Activated CD8-positive, alpha-beta memory T cell treated with anti-CD3 and anti-CD28 coated beads, Interleukin-2, amount 10 ng/mL, durations not matched to agents 7 days and 5 days (primary cell): ENCODE measurements around the gene GARNL3. TPM values are rescaled to one million over a fixed set of nuclear protein-coding genes. Genes with fewer than 3 reads are reported as not detected.

ENCODE experiments used
- ATAC-seq: fragments of 150-1000 bp; cut with Tn5 transposase; one replicate; pipeline ENCODE4 v1.10.0; 2021; ENCODE audit warnings: moderate library complexity
- CTCF ChIA-PET: fragments of 350-600 bp; sonication (Branson Sonifier 250); formaldehyde crosslinking; loops from one replicate; lab custom pipeline; 2021; ENCODE audit warnings: antibody characterized with exemption; lab: Charles Lee
- DNase-seq: peaks from one replicate; pipeline ENCODE4 v3.0.0-alpha.2; 2020
- H3K27ac Mint-ChIP-seq: one replicate; pipeline ENCODE4 v1.8.0; 2021; ENCODE audit warnings: mild to moderate bottlenecking, mixed read lengths
- H3K27me3 Mint-ChIP-seq: one replicate; pipeline ENCODE4 v1.8.0; 2021; ENCODE audit warnings: mixed read lengths
- H3K36me3 Mint-ChIP-seq: one replicate; pipeline ENCODE4 v1.8.0; 2021; ENCODE audit warnings: mild to moderate bottlenecking, mixed read lengths
- H3K4me1 Mint-ChIP-seq: one replicate; pipeline ENCODE4 v1.8.0; 2021; ENCODE audit warnings: mixed read lengths
- H3K4me3 Mint-ChIP-seq: one replicate; pipeline ENCODE4 v1.8.0; 2021; ENCODE audit warnings: mild to moderate bottlenecking, moderate library complexity, mixed read lengths
- H3K9me3 Mint-ChIP-seq: one replicate; pipeline ENCODE4 v1.8.0; 2022; ENCODE audit warnings: low read depth, mixed read lengths
- total RNA-seq, 2 experiments: library from RNA; stranded (reverse); gene quantifications; one replicate each; pipeline ENCODE4 v1.2.3, GENCODE V29; 2021

Gene GARNL3
- total RNA-seq, 2 experiments from 2014 or later = 4.0 to 4.3 TPM

- no peak for ATAC-seq
- Mint-ChIP-seq H3K27me3 (peaks cover 5% of the 10 kb centered on the region), H3K27ac (no peak overlapping the region), H3K4me1 (no peaks in the 10 kb centered on the region), H3K36me3 (no peaks in the 10 kb centered on the region), H3K9me3 (no peaks in the 10 kb centered on the region), H3K4me3 (no peak overlapping the region)
- CTCF ChIA-PET = no interaction called here
- DNase-seq = no peak
Measured at GRCh38 chr9:127269449-127269848, 4.9 kb downstream of the GARNL3 start.

GRCh38 chr9:127273326-127273725 lies 8.8 kb downstream of the GARNL3 start:
- Mint-ChIP-seq H3K4me3 (no peak overlapping the region), H3K4me1 (peaks cover 3% of the 10 kb centered on the region), H3K36me3 (no peaks in the 10 kb centered on the region), H3K27ac (no peak overlapping the region), H3K27me3 (peaks cover 12% of the 10 kb centered on the region), H3K9me3 (no peaks in the 10 kb centered on the region)
- CTCF ChIA-PET = interaction anchor here (0.8 to 1.5 kb wide), 3 partner anchors 9 to 18 kb away, joined by 3 read pairs; partner anchors contain the start of gene GARNL3
- DNase-seq (no peak), ATAC-seq (no peak)

DNA sequence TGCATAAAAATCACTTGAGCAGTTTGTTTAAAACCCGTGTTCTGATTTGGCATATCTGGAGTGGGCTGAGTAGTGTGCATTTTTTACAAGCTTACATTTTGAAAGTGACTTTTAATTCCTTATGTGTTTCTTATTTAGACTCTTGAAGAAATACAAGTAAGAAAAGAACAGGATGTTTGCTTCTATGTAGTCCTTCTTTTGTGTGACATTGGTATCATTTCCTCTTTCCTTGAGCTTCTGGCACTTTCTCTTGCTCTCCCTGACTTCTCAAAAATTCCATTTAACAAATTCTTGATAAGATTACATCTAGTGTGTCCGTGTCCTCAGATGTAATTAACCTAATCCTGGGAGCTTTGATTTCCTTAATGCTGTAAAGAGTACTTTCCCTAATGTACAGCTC lies 12.5 kb downstream of the GARNL3 start:
- DNase-seq (no peak), ATAC-seq (no peak)
- H3K4me3 Mint-ChIP-seq = no peak overlapping the region
- H3K27ac Mint-ChIP-seq = no peak overlapping the region
- H3K4me1 Mint-ChIP-seq = peaks cover 3% of the 10 kb centered on the region
- CTCF ChIA-PET = interaction anchor here (1.0 kb wide), 1 partner anchor 11 kb away, joined by 3 read pairs; no protein-coding TSS in a partner anchor
- no peaks in the 10 kb centered on the region for H3K9me3 Mint-ChIP-seq
- no peaks in the 10 kb centered on the region for H3K36me3 Mint-ChIP-seq
- H3K27me3 Mint-ChIP-seq = peaks cover 16% of the 10 kb centered on the region

- no peak overlapping the region for H3K27ac Mint-ChIP-seq
- DNase-seq (no peak), ATAC-seq (no peak)
- H3K4me1 Mint-ChIP-seq = peaks cover 3% of the 10 kb centered on the region
- H3K4me3 Mint-ChIP-seq = no peak overlapping the region
- peaks cover 16% of the 10 kb centered on the region for H3K27me3 Mint-ChIP-seq
- H3K9me3 Mint-ChIP-seq = no peaks in the 10 kb centered on the region
- CTCF ChIA-PET = interaction anchor here (1.0 kb wide), 1 partner anchor 11 kb away, joined by 3 read pairs; no protein-coding TSS in a partner anchor
- H3K36me3 Mint-ChIP-seq = no peaks in the 10 kb centered on the region
Measured at GRCh38 chr9:127277770-127278169, 13.2 kb downstream of the GARNL3 start.

DNA sequence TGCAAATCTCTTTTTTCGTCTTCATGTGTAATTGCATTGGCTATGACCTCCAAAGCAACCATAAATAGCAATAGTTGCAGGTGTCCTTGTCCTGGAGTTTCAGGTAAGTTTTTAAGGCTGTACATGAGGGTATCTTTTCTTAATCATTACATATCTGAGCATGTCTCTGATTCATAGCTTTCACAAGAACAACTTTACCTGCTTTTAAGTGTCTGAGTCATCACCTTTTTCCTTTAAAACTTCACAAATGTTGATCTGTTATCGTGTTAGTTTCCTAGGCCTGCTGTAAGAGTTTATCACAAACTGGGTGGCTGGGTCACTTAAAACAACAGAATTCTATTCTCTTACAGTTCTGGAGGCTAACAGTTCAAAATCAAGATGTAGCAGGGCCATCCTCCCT lies 13.8 kb downstream of the GARNL3 start:
- H3K36me3 Mint-ChIP-seq = no peaks in the 10 kb centered on the region
- CTCF ChIA-PET = no interaction called here
- H3K27me3 Mint-ChIP-seq = peaks cover 16% of the 10 kb centered on the region
- no peaks in the 10 kb centered on the region for H3K9me3 Mint-ChIP-seq
- no peak overlapping the region for H3K4me3 Mint-ChIP-seq
- DNase-seq (no peak), ATAC-seq (no peak)
- no peak overlapping the region for H3K27ac Mint-ChIP-seq
- H3K4me1 Mint-ChIP-seq = peaks cover 3% of the 10 kb centered on the region

DNA sequence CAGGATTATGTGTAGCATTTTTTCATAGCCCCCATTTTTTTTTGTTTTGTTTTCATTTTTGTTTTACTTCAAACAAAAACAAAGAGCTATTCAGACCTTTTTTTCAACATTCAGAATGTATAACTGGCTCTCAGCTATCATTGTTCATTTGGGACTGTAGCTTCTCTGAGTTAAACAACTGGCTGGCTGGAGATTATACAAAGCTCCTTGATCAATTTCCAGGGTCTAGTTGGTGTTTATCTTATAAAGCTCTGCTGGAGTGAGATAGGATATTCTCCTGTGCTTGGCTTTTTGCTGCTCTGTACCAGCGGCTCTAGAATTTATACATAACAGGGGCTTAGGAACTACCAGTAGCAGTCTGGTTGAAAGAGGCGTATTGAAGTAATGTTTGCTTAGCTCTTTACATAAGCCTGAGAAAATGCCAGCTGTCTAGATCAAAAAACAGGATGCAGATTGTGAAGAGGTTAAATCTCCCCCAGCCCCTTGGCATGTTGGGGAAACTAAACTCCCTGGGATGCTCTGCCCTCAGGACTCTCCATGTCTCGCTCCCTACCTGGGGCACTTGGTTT lies 15.2 kb downstream of the GARNL3 start:
- DNase-seq (no peak), ATAC-seq (no peak)
- H3K27ac Mint-ChIP-seq = no peak overlapping the region
- no peaks in the 10 kb centered on the region for H3K36me3 Mint-ChIP-seq
- CTCF ChIA-PET = interaction anchor here (0.9 kb wide), 1 partner anchor 176 kb away, joined by 3 read pairs; no protein-coding TSS in a partner anchor
- no peaks in the 10 kb centered on the region for H3K9me3 Mint-ChIP-seq
- H3K4me1 Mint-ChIP-seq = peaks cover 3% of the 10 kb centered on the region
- peaks cover 16% of the 10 kb centered on the region for H3K27me3 Mint-ChIP-seq
- no peak overlapping the region for H3K4me3 Mint-ChIP-seq

DNA sequence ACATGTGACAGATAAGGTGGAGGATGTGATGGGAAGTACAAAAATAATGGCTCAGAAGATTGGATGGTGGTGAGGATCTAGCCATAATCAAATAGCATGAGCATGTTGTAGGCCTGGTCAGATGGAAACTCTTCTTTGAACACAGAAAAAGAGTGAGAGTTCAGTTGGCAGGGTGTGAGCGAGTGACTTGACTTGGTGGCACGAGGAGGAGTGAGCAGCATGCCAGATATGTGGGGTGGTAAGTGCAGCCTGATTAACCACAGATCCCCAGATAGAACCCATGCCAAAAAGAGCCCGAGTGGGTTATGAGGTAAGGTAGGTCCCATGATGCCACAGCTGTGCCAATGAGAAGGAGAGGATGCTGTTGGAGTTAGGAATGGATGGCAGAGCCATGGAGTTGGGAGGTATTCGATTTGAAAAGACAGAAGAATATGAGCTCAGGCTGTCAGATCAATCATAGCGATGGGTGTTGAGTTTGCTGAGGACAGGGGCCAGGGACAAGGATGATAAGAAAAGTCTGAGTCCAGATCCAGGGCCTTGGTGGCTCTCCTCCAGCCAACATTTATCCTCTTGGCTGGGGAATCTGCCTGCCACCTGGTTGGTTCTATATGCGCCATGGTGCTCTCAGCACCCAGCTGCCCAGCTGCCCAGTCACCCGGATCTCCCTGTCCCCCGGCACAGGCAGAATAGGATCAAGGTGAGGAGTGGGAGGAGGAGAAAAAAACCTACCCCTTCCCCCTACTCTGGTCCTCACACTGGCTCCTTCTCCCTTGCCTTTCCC lies 16.5 kb downstream of the GARNL3 start:
- DNase-seq = no peak
- no peak overlapping the region for H3K4me3 Mint-ChIP-seq
- peaks cover 18% of the 10 kb centered on the region for H3K27me3 Mint-ChIP-seq
- ATAC-seq = no peak
- CTCF ChIA-PET = no interaction called here
- H3K9me3 Mint-ChIP-seq = no peaks in the 10 kb centered on the region
- peaks cover 3% of the 10 kb centered on the region for H3K4me1 Mint-ChIP-seq
- no peak overlapping the region for H3K27ac Mint-ChIP-seq
- no peaks in the 10 kb centered on the region for H3K36me3 Mint-ChIP-seq

DNA sequence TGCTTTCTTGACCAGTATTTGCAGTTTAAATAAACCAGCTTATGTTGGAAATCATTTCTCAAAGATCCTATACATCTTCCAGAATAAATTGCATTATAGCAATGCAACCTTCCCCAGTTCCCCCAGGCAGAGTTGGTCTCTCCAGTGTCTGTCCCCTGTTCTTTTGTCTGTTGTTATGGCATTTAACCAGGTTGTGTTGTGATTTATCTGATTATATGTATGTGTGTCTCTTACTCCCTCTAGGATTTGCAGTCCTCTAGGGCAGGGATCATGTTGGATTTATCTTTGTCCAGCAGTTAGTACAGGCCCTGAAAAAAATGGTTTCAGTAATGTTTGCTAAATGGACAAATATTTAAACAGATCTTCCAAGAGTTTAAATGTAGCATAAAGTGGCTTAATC lies 17.3 kb downstream of the GARNL3 start:
- Mint-ChIP-seq H3K36me3 (no peaks in the 10 kb centered on the region), H3K27me3 (peaks cover 19% of the 10 kb centered on the region), H3K4me1 (peaks cover 3% of the 10 kb centered on the region), H3K4me3 (no peak overlapping the region), H3K27ac (no peak overlapping the region), H3K9me3 (no peaks in the 10 kb centered on the region)
- DNase-seq (no peak), ATAC-seq (no peak)
- CTCF ChIA-PET = no interaction called here

- DNase-seq = no peak
- H3K27ac Mint-ChIP-seq = no peak overlapping the region
- ATAC-seq = no peak
- no peaks in the 10 kb centered on the region for H3K36me3 Mint-ChIP-seq
- H3K4me1 Mint-ChIP-seq = peaks cover 1% of the 10 kb centered on the region
- CTCF ChIA-PET = no interaction called here
- no peaks in the 10 kb centered on the region for H3K9me3 Mint-ChIP-seq
- peaks cover 21% of the 10 kb centered on the region for H3K27me3 Mint-ChIP-seq
- H3K4me3 Mint-ChIP-seq = no peak overlapping the region
Measured at GRCh38 chr9:127282611-127283010, 18.0 kb downstream of the GARNL3 start.

DNA sequence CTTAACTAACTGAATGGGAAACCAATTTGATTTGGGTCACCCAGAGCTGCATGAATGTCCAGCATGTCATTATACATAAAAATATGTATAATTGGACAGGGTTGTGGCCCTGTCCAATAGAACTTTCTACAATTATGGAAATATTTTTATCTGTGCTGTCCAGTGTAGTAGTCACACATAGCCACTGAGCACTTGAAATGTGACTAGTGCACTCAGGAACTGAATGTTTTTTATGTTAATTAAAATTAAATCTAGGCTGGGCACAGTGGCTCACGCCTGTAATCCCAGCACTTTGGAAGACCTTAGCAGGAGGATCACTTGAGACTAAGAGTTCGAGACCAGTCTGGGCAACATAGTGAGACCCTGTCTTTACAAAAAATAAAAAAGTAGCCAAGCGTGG lies 18.6 kb downstream of the GARNL3 start:
- DNase-seq (no peak), ATAC-seq (no peak)
- no peaks in the 10 kb centered on the region for H3K36me3 Mint-ChIP-seq
- H3K4me1 Mint-ChIP-seq = peaks cover 1% of the 10 kb centered on the region
- peaks cover 24% of the 10 kb centered on the region for H3K27me3 Mint-ChIP-seq
- no peaks in the 10 kb centered on the region for H3K9me3 Mint-ChIP-seq
- H3K4me3 Mint-ChIP-seq = no peak overlapping the region
- CTCF ChIA-PET = interaction anchor here (0.6 to 1.4 kb wide), 2 partner anchors 10 to 114 kb away, joined by 3 to 4 read pairs; partner anchors contain the start of gene SLC2A8
- H3K27ac Mint-ChIP-seq = no peak overlapping the region

- peak; percentile 67 for ATAC-seq
- Mint-ChIP-seq H3K27me3 (peaks cover 23% of the 10 kb centered on the region), H3K27ac (no peak overlapping the region), H3K36me3 (no peaks in the 10 kb centered on the region), H3K9me3 (no peaks in the 10 kb centered on the region), H3K4me1 (no peaks in the 10 kb centered on the region), H3K4me3 (no peak overlapping the region)
- peak; percentile 58 for DNase-seq
- CTCF ChIA-PET = interaction anchor here (0.8 to 1.4 kb wide), 2 partner anchors 113 to 182 kb away, joined by 3 to 4 read pairs; partner anchors contain the start of gene SLC2A8
Measured at GRCh38 chr9:127283917-127284497, 19.4 kb downstream of the GARNL3 start.

DNA sequence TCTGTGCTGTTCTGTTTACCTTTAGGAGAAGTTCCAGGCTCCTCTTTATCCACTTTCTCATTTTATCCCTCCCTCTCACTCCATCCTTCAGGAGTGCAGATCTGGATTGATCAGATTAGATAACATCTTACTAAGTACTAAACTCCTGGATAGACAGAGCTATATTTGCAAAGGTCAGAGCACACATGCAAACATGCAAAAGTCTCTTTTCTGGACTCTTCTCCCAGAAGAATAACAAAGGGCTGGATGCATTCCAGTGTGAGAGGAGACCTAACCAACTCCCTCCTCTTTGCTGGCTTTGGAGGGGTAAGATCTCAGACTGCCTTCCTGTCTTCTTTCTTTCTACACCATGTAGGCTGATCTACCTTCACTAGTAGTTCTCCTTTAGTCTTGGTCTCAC lies 21.4 kb downstream of the GARNL3 start:
- Mint-ChIP-seq H3K27ac (no peak overlapping the region), H3K27me3 (peaks cover 25% of the 10 kb centered on the region), H3K9me3 (no peaks in the 10 kb centered on the region), H3K4me3 (no peak overlapping the region), H3K4me1 (no peaks in the 10 kb centered on the region), H3K36me3 (no peaks in the 10 kb centered on the region)
- ATAC-seq (no peak), DNase-seq (no peak)
- CTCF ChIA-PET = no interaction called here

DNA sequence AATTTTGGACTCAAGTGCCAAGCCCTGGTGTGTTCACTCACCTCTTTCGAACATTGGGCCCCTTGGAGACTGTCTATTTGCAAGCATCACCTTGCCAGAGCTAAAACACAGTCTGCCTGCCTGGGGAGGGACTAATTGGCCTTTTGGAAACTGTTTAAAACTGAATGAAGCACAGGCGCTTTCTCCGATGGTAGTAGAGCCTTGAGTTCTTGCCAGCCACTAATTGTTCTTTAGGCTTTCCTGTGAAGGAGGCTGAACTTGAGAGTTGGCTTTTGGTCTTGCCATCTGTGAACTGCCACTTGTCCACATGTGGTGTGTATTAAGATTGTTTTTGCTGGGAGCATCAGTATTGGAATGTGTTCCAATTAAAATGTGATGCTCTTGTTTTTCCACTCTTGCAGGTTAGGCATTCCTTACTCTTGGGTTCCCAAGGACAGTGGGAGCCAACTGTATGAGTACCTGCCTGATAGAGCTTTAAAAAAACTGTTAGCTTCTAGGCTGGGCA lies 26.0 kb downstream of the GARNL3 start:
- CTCF ChIA-PET = interaction anchor here (0.6 kb wide), 1 partner anchor 1765 kb away, joined by 3 read pairs; no protein-coding TSS in a partner anchor
- DNase-seq (no peak), ATAC-seq (no peak)
- Mint-ChIP-seq H3K36me3 (no peaks in the 10 kb centered on the region), H3K4me1 (peaks cover 10% of the 10 kb centered on the region), H3K9me3 (no peaks in the 10 kb centered on the region), H3K27ac (no peak overlapping the region), H3K4me3 (no peak overlapping the region), H3K27me3 (peaks cover 25% of the 10 kb centered on the region)
